Uterus (tissue), 2 donors: ENCODE measurements around the gene NCAPD3.

Experiments used
- POLR2A ChIP-seq, 2 donors: fragments of 450-650 bp; IDR thresholded peaks; one replicate each; pipeline ENCODE4 v1.6.1; 2016; ENCODE audit warnings: antibody characterized with exemption in 2 of 2, mild to moderate bottlenecking in 1 of 2, moderate library complexity in 1 of 2
- TF ChIP-seq, protein P1 (sequence below), 4 experiments: fragments of 200-600 bp in 2 of 4; fragments of 450-650 bp in 2 of 4; sonication (generic) in 2 of 4; IDR thresholded peaks; one replicate each; pipeline ENCODE4 v1.5.1; 2016 to 2019; ENCODE audit warnings: antibody characterized with exemption in 4 of 4, mild to moderate bottlenecking in 2 of 4, moderate library complexity in 1 of 4

DNA sequence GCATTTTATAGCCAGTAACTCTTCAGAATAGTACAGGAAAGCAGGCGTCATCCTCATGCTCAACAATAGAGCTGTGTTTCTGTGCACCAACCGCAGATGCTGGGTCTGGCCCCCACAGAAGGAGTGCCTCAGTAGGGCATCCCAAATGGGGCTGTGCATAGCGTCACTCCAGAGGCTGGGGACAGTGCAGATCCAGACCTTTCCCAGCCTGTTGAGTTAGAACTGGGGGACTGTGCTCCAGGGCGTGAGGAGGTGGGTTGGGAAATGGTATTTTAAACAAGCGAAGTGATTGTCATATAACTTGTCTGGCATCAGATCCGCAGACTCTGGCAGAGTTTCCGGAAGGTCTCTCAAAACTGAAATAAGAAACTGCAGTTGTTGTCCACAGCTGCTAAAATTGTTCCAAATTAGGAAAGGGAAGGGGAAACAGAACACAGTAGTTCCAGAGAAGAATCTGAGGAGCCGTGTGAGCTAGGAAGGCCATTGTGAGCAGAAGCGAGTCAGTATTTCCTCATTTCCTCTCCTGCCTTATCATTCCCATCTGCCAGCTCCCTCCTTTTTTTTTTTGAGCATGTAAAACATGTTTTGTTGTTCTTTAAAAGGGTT is 102.7 kb downstream of the NCAPD3 start:
- TF ChIP-seq, protein P1, sequence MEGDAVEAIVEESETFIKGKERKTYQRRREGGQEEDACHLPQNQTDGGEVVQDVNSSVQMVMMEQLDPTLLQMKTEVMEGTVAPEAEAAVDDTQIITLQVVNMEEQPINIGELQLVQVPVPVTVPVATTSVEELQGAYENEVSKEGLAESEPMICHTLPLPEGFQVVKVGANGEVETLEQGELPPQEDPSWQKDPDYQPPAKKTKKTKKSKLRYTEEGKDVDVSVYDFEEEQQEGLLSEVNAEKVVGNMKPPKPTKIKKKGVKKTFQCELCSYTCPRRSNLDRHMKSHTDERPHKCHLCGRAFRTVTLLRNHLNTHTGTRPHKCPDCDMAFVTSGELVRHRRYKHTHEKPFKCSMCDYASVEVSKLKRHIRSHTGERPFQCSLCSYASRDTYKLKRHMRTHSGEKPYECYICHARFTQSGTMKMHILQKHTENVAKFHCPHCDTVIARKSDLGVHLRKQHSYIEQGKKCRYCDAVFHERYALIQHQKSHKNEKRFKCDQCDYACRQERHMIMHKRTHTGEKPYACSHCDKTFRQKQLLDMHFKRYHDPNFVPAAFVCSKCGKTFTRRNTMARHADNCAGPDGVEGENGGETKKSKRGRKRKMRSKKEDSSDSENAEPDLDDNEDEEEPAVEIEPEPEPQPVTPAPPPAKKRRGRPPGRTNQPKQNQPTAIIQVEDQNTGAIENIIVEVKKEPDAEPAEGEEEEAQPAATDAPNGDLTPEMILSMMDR (IDR thresholded peaks at IDR 0.05): no peak
- TF ChIP-seq POLR2A (IDR thresholded peaks at IDR 0.05): peak in 1 of 2 donors; percentile 32
